HG03378 (cell line): ENCODE measurements around the gene DHDDS.
"Not testable (repeated sequence)": the region's sequence is repeated elsewhere in the genome, so short reads cannot be mapped to it uniquely, and the experiment has no call there.

Experiments used
- ATAC-seq: cut with Tn5 transposase; IDR thresholded peaks from one replicate; pipeline ENCODE4 v1.9.1; 2021; ENCODE audit warnings: mild to moderate bottlenecking, moderate library complexity; ENCODE audit not compliant: unreplicated experiment

Gene DHDDS

GRCh38 chr1:26474818-26475217 lies 42.7 kb downstream of the DHDDS start:
- no peak for ATAC-seq

GRCh38 chr1:26475989-26476388 lies 43.9 kb downstream of the DHDDS start:
- no peak for ATAC-seq

DNA sequence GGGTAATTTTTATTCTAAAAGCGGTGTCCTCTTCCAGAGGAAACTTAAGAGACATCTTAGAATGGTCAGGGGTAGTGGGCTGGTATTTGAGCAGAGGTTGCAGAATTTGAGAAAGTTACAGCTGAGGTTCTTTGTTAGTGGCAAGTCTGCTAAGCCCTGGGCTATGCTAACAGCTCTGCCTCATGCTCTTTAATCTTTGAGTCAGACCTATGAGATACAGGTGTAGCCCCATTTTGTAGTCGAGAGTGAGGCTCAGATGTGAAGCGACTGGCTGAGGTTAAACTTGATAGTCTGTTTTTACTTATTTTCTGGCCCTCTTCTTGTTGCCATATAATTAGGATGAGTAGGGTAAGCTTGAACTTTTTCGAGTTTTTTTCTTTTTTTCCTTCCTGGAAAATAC lies 44.8 kb downstream of the DHDDS start:
- no peak for ATAC-seq

DNA sequence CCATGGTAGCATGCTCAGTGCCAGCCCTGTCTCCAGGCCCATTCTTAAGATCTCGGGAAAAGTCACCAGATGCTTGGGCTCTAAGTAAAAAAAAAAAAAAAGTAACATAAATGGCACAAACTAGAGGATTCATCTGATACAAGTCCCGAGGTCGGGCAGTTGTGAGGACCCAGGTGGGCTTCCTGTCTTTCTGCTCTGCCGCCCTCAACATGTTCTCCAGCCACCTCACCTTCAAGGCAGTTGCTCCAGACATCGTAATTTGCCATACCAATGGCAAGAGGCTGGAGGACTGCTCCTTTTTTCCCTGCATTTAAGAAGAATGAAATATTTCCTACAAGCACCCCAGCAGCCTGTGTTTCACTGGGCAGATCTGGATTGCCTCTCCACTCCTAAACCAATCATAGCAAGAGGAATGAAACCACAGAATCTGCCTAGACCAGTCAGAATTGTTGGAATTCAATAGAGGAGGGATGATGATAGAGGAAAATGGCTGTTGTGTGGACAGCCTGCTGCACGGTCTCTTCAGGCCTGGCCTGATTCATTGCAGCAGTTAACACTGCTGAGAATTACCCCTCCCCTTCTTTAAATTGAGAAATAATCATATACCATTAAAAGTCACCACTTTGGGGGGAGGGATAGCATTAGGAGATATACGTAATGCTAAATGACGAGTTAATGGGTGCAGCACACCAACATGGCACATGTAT lies 45.5 kb downstream of the DHDDS start:
- no peak for ATAC-seq

DNA sequence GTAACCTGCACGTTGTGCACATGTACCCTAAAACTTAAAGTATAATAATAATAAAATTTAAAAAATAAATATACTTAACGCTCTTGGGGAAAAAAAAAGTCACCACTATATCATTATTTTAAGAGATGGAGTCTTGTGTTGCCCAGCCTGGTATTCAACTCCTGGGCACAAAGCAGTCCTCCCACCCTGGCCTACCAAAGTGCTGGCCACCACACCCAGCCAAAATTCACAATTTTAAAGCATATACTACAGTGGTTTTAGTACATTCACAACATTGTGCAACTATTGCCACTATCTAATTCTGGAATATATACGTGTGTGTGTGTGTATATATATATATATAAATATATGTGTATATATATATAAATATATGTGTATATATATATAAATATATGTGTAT lies 46.0 kb downstream of the DHDDS start:
- no peak for ATAC-seq

- no peak for ATAC-seq
Observed at GRCh38 chr1:26478988-26479387, 46.9 kb downstream of the DHDDS start.

- no peak for ATAC-seq
Observed at GRCh38 chr1:26482921-26483320, 50.8 kb downstream of the DHDDS start.

DNA sequence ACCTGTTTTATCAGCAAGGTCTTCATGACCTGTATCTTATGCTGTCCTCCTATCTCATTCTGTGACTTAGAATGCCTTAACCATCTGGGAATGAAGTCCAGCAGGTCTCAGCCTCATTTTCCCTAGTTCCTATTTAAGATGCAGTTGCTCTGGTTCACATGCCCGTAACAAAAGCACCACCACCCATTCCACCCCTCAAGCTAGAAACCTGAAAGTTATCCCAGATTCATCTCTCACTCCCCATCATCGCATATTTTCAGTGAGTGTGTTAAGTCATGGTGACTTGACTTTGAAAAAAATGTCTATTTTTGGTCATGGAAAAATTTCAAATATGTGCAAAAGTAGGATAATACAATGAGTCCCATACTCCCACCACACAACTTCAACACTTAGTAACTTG lies 51.9 kb downstream of the DHDDS start:
- ATAC-seq: no peak

GRCh38 chr1:26490155-26490554 lies 58.0 kb downstream of the DHDDS start:
- ATAC-seq: no peak

GRCh38 chr1:26493267-26493666 lies 61.1 kb downstream of the DHDDS start:
- ATAC-seq: no peak

DNA sequence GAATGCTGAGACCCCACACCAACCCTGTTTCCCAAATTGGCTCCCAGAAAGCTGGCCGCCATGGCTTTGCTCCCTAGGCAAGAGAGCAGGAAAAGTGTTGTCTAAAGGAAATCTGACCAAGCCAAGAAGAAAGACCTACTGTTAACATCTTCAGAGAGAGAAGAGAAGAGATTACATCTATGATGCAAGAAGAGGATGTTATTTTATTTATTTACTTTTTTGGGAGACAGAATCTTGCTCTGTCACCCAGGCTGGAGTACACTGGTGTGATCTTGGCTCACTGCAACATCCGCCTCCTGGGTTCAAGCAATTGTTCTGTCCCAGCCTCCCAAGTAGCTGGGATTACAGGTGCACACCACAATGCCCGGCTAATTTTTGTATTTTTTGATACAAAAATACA lies 61.8 kb downstream of the DHDDS start:
- ATAC-seq: no peak

DNA sequence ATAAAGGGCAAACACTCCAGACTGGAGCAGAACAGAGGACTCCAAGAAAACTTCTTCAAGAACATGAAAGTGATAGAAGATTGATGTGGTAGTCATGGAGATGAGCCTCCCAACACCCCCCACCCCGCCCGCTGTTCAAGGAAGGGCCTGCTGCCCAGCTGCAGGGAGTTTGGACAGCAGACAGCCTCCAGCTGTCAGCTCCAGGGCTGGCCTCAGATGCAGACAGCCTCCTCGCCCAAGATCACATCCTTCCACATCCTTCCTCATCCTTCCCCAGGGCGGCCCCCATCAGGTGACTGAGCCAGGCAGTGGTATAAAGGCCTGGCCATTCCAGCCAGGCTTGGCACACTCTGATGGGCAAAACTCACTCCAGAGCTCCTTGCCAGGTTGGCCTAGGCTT lies 64.7 kb downstream of the DHDDS start:
- ATAC-seq: no peak

- no peak for ATAC-seq
Observed at GRCh38 chr1:26498894-26499293, 66.8 kb downstream of the DHDDS start.

GRCh38 chr1:26500488-26501175 lies 68.5 kb downstream of the DHDDS start:
- ATAC-seq: peak; percentile 41

- not testable (repeated sequence) for ATAC-seq
Observed at GRCh38 chr1:26510711-26511110, 78.6 kb downstream of the DHDDS start.

- ATAC-seq: not testable (repeated sequence)
Observed at GRCh38 chr1:26515836-26516235, 83.7 kb downstream of the DHDDS start.

- no peak for ATAC-seq
Observed at GRCh38 chr1:26516987-26517765, 85.1 kb downstream of the DHDDS start.

GRCh38 chr1:26517766-26518049 lies 85.6 kb downstream of the DHDDS start:
- no peak for ATAC-seq

GRCh38 chr1:26518355-26518754 lies 86.2 kb downstream of the DHDDS start:
- ATAC-seq: no peak

GRCh38 chr1:26520339-26520738 lies 88.2 kb downstream of the DHDDS start:
- ATAC-seq: no peak
